ENCODE measurements around the gene SLC25A3.
"Not testable (repeated sequence)": the region's sequence is repeated elsewhere in the genome, so short reads cannot be mapped to it uniquely, and the experiment has no call there.

SLC25A3 gene

GRCh38 chr12:98595243-98595988, 1.9 kb downstream of the SLC25A3 start:
- DNase-seq (ENCODE audit: low read depth in 2 of 2): no peak

DNA sequence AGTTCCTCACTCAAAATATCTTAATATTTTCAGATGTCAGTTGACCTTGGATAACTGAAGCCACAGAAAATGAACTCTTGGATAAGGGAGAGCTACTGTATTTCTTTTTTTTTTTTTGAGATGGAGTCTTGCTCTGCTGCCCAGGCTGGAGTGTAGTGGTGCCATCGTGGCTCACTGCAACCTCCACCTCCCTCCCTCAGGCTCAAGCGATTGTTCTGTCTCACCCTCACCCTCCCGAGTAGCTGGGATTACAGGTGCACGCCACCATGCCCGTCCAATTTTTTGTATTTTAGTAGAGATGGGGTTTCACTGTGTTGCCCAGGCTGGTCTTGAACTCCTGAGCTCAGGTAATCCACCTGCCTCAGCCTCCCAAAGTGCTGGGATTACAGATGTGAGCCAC, 3.8 kb downstream of the SLC25A3 start:
- not testable (repeated sequence) for DNase-seq (ENCODE audit: low read depth in 2 of 2)

DNA sequence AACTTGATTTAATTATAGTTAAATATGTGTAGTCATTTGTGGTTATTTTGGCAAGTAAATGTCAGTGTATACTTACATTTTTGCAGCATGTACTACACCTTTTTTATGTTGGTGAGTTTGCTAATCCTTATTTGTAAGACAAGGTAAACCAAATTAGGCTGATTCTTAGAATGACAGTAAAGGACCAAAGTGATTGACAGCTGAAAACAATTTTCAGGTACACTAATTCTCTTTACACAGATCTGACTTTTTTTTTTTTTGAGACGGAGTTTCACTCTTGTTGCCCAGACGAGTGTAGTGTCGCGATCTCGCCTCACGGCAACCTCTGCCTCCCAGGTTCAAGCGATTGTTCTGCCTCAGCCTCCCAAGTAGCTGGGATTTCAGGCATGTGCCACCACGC, 8.4 kb downstream of the SLC25A3 start:
- DNase-seq (ENCODE audit: low read depth in 2 of 2): no peak

DNA sequence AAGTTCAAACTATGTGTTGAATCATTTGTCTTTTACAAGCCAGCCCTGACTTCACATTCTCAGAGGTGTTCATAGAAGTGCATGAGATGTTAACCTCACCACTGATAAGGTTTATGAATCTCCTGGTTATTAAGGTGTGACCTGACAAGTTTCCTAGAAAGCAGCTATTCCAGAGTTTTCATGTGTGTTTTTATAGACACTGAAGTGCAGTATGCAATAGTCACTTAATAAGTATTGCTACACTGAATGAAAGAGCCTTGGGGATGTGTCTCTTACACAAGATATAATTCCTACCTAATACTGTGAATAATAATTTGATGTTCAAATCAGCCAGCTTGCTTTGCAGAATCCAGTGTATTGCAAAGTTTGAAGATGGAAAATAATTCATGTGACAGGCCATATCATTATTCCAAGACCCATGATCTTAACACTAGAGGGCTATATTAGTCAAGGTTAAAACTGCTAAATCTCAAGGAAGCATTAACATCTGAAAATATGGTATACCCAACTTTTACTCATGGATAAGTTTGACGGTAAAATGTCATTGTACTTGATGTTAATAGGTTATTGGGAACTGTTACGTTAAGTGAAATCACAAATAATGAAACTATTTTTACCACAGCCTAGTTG, 13.0 kb downstream of the SLC25A3 start:
- no peak for DNase-seq (ENCODE audit: low read depth in 2 of 2)

- no peak for DNase-seq (ENCODE audit: low read depth in 2 of 2)
These were observed 17.1 kb downstream of the SLC25A3 start for GRCh38 chr12:98610596-98610995.

DNA sequence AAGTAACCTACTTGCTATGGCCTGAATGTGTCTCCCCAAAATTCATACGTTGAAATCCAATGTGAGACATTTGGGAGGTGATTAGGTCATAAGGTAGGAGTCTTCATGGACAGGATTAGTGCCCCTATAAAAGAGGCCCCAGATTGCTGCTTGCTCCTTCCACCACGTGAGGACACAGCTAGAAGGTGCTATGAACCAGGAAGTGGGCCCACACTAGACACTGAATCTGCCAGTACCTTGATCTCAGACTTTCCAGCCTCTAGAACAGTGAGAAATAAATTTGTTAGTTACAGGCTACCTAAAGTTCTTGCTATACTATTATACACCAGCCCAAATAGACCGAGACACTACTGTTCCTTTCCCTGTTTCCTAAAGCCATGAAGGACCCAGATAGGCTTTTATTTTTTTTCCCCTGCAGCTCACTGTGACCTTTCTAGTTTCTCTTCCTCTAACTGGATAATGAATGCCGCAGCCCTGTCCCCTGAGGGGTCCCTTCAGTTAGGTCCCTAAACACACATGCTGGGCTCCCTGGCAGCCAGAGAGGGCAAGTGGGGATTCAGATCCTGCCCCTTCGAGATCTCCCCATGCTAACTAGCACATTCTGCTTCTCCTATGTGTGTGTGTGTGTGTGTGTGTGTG, 19.3 kb downstream of the SLC25A3 start:
- no peak for DNase-seq (ENCODE audit: low read depth in 2 of 2)

GRCh38 chr12:98618952-98619351, 25.5 kb downstream of the SLC25A3 start:
- DNase-seq (ENCODE audit: low read depth in 2 of 2): no peak

DNA sequence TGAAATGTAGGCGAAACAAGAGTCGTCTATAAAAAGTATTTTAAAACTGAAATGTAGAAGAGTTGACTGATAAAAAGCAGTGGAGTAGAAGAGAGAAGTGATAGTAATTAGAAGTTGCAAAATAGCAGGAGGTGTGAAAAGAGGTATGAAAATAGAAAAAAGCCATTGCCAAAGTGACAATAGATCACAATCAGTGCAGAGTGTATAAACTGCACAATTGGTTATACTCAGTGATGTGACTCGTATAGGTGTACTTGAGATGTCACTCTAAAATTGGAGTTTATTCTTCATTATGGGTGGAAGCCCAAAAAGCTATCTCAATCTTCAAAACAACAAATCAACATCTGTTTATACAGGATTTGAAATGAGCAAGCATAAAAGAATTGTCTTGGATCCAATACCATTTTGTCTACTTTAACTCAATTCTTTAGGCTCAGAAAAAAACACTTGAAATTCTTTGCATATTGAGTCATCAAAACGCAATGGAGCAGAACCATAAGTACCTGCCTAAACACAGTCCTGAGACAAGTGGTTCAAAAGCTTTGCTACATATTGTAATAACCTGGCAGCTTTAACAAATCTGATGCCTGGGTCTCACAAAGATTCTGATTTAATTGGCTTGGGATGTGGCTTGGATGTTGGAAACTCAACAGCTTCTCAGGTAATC, 42.3 kb downstream of the SLC25A3 start:
- DNase-seq (ENCODE audit: low read depth in 2 of 2): no peak

DNA sequence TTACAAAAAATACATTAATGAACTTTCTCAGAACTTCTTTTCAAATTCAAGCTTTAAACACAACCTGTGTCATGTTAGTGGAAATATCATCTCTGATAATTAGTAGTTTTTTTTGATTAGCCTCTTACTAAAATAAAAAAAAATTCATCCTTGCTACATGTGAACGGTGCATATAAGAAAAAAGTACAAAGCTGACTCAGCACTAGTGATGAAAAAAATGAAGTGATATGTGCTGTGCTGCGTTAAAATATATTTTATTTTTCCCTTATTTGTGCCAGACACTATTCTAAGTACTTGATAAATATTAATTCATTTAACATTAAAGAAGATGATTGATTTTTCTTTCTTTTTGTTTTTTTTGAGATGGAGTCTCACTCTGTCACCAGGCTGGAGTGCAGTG, 43.6 kb downstream of the SLC25A3 start:
- no peak for DNase-seq (ENCODE audit: low read depth in 2 of 2)

DNA sequence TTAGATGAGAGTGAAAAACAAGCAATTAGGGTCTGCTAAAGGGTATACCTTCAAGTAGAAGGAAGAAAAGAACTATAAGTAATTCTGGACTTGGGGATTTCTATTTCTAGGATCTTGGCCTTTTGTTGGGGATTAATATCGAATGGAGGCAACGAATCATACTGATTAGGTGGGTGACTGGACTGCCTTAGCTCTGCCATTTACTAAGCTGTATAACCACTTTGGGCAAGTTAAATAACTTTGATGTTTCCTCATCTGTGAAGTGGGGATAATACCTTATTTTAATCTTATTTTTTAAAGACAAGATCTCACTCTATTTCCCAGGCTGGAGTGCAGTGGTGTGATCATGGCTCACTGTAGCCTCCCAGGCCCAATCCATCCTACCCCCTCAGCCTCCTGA, 44.5 kb downstream of the SLC25A3 start:
- no peak for DNase-seq (ENCODE audit: low read depth in 2 of 2)

DNA sequence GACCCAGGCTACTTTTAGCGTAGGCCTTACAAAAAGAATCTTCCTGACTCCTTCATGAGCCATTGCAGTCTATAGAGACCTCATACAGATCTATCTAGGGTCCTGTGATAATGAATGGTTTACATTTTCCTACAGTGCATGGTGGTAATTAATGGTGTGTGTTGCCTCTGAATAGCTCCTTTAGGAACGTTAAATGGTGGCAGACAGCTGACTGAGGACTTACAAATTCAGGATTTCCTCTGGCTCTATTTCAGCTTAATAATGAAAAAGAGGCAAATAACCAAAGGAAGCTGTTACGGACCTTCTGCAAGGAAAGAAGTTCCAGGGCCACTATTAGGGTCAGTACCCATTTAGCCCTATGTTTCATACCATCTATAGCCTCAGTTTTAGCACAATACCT, 46.0 kb downstream of the SLC25A3 start:
- no peak for DNase-seq (ENCODE audit: low read depth in 2 of 2)

DNA sequence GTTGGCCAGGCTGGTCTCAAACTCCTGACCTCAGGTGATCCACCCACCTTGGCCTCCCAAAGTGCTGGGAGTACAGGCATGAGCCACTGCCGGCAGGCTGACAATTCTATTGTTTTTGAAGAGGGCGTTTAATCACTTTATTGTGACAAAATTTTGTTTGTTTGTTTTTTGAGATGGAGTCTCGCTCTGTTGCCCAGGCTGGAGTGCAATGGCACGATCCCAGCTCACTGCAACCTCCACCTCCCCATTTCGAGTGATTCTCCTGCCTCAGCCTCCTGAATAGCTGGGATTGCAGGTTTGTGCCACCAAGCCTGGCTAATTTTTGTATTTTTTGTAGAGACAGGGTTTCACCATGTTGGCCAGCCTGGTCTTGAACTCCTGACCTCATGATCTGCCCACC, 49.3 kb downstream of the SLC25A3 start:
- DNase-seq (ENCODE audit: low read depth in 2 of 2): not testable (repeated sequence)

GRCh38 chr12:98644433-98644711, 50.9 kb downstream of the SLC25A3 start:
- DNase-seq (ENCODE audit: low read depth in 2 of 2): no peak

- peak; percentile 91 to 96 for DNase-seq (ENCODE audit: low read depth in 2 of 2)
These were observed 51.5 kb downstream of the SLC25A3 start, which contains the start of the genes APAF1 and IKBIP for GRCh38 chr12:98644712-98645571. Gene APAF1, plus strand, starts transcription at chr12:98645290. Its CDS starts 3,070 bp downstream, at chr12:98648360. Gene IKBIP, minus strand, starts transcription at chr12:98644788. Its CDS starts 87 bp downstream, at chr12:98644701.

- DNase-seq (ENCODE audit: low read depth in 2 of 2): no peak
These were observed 52.1 kb downstream of the SLC25A3 start for GRCh38 chr12:98645572-98646067.

- DNase-seq (ENCODE audit: low read depth in 2 of 2): no peak
These were observed 53.0 kb downstream of the SLC25A3 start for GRCh38 chr12:98646294-98647090.

DNA sequence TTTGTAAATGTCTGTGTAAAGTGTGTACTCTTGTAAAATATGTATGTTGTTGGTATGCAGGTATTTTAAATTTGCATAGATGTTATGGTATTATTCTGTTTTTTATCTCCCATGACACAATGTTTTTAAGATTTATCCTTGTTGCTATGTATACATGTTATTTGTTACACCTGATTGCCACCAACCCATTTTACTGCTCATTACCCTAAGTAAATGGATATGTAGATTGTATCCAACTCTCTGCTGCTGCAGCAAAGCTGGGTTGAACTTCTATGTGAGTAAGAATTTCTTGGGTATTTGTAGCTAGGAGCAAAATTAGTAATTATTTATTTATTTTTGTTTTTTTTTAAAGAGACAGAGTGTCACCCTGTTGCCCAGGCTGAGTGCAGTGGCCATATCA, 57.8 kb downstream of the SLC25A3 start:
- no peak for DNase-seq (ENCODE audit: low read depth in 2 of 2)

DNA sequence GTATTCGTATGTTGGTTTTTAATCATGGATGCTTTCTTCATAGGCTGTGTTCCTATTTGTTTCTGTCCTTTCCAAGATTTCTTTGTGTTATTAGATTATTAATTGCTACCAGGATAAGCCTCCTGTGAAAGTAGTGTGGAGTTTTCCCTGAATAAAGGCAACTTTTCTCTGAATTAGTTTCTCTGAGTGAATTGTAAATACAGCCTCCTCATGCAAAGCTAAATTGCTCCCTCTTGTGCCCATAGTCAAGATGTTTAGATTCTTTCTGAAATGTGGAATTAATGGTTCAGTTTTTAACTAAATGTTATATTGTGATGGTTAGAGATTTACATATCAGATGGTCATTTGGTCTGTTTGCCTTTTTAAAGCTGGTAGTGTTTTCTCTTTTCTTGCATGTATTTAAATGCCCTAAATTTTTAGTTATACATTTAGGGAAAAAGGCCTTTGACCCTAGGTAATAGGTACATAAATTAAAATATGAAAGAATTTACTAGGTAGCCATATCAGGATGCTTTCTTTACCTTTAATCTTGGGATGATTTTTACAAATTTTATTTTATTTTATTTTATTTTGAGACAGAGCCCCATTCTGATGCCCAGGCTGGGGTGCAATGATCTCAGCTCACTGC, 60.5 kb downstream of the SLC25A3 start:
- no peak for DNase-seq (ENCODE audit: low read depth in 2 of 2)

Measured in stimulated activated CD4-positive, alpha-beta T cell treated with anti-CD3 and anti-CD28 coated beads, Interleukin-15, amount 100 ng/mL, for 48 hours (primary cell).